Colonic mucosa (tissue), 4 donors: ENCODE results near the gene NPPB. TPM values are rescaled to one million over a fixed set of nuclear protein-coding genes. Genes with fewer than 3 reads are reported as not detected.
A peak's percentile ranks its signal among the peaks of the same experiment; 100 is the strongest.
"Not testable (repeated sequence)": the region's sequence is repeated elsewhere in the genome, so short reads cannot be mapped to it uniquely, and the experiment has no call there.

Experiments
- DNase-seq: peaks from one replicate; pipeline ENCODE4 v3.0.0-alpha.2; 2020
- H3K27ac ChIP-seq: fragments of 200-600 bp; one replicate; pipeline ENCODE4 v1.8.0; 2021
- H3K27me3 ChIP-seq: fragments of 200-600 bp; one replicate; pipeline ENCODE4 v1.8.0; 2021
- H3K36me3 ChIP-seq: fragments of 200-600 bp; one replicate; pipeline ENCODE4 v1.8.0; 2021
- H3K4me1 ChIP-seq: fragments of 200-600 bp; one replicate; pipeline ENCODE4 v1.8.0; 2021; ENCODE audit warnings: mild to moderate bottlenecking
- H3K4me3 ChIP-seq: fragments of 200-600 bp; one replicate; pipeline ENCODE4 v1.8.0; 2021
- H3K9ac ChIP-seq, 2 donors: one replicate each; pipeline ENCODE4 v1.7.0; 2013; ENCODE audit warnings: control low read depth in 2 of 2, low read depth in 2 of 2, low read length in 2 of 2
- H3K9me3 ChIP-seq: fragments of 200-600 bp; one replicate; pipeline ENCODE4 v1.8.0; 2021
- intact Hi-C: fragments of 100-400 bp; cut with DNase I; formaldehyde crosslinking; loops from one replicate; pipeline ENCODE4 v1.14.1; 2022
- total RNA-seq, 2 donors: library from RNA; stranded (reverse); fragmentation: NEBNext Ultra II Directional in 1 of 2; extraction: Animal tissue kit (Norgen Biotek cat#: 25700) in 1 of 2; gene quantifications; one replicate each; pipeline ENCODE4 v1.2.1, GENCODE V29; 2021
- TF ChIP-seq, protein P1 (sequence below): fragments of 200-600 bp; IDR thresholded peaks from one replicate; pipeline ENCODE4 v1.8.0; 2022; ENCODE audit warnings: antibody characterized with exemption, mild to moderate bottlenecking
- donor health status: healthy.
- donor health status: DM: no; HTN: no; CAD: no.
- donor health status: DM: no; HTN: no; CAD: no.

NPPB gene
- total RNA-seq, 2 donors from 2014 or later: not detected

DNA sequence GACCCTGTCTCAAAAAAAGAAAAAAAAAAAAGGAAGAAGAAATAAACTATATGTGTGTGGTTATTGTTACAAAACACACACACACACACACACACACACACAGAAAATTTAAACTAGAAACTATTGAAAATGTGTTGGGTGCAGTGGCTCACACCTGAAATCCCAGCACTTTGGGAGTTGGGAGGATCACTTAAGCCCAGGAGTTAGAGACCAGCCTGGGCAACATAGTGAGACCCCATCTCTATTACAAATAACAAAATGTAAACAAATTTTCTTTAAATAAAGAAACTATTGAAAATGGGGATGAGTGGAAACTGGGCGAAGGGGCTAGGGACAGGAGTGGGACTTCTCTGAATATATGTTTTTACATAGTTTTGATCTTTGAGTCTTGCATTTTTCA, 44.5 kb upstream of the NPPB start:
- H3K9me3 ChIP-seq: no peaks in the 10 kb centered on the region
- DNase-seq: no peak
- peaks cover 14% of the 10 kb centered on the region for H3K27me3 ChIP-seq
- no peak overlapping the region for H3K9ac ChIP-seq
- H3K27ac ChIP-seq: no peak overlapping the region
- no peaks in the 10 kb centered on the region for H3K36me3 ChIP-seq
- TF ChIP-seq, protein P1, sequence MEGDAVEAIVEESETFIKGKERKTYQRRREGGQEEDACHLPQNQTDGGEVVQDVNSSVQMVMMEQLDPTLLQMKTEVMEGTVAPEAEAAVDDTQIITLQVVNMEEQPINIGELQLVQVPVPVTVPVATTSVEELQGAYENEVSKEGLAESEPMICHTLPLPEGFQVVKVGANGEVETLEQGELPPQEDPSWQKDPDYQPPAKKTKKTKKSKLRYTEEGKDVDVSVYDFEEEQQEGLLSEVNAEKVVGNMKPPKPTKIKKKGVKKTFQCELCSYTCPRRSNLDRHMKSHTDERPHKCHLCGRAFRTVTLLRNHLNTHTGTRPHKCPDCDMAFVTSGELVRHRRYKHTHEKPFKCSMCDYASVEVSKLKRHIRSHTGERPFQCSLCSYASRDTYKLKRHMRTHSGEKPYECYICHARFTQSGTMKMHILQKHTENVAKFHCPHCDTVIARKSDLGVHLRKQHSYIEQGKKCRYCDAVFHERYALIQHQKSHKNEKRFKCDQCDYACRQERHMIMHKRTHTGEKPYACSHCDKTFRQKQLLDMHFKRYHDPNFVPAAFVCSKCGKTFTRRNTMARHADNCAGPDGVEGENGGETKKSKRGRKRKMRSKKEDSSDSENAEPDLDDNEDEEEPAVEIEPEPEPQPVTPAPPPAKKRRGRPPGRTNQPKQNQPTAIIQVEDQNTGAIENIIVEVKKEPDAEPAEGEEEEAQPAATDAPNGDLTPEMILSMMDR: no peak
- intact Hi-C loops: no loop called here
- no peak overlapping the region for H3K4me3 ChIP-seq
- no peaks in the 10 kb centered on the region for H3K4me1 ChIP-seq

DNA sequence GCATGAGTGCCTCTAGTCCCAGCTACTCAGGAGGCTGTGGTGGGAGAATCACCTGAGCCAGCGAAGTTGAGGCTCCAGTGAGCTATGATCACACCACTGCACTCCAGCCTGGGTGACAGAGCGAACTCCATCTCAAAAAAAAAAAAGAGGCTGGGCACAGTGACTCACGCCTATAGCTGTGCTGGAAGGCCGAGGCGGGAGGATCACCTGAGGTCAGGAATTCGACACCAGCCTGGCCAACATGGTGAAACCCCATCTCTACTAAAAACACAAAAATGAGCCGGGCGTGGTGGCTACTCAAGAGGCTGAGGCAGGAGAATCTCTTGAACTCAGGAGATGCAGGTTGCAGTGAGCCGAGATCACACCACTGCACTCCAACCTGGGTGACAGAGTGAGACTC, 42.7 kb upstream of the NPPB start:
- not testable (repeated sequence) for DNase-seq, H3K9ac ChIP-seq

DNA sequence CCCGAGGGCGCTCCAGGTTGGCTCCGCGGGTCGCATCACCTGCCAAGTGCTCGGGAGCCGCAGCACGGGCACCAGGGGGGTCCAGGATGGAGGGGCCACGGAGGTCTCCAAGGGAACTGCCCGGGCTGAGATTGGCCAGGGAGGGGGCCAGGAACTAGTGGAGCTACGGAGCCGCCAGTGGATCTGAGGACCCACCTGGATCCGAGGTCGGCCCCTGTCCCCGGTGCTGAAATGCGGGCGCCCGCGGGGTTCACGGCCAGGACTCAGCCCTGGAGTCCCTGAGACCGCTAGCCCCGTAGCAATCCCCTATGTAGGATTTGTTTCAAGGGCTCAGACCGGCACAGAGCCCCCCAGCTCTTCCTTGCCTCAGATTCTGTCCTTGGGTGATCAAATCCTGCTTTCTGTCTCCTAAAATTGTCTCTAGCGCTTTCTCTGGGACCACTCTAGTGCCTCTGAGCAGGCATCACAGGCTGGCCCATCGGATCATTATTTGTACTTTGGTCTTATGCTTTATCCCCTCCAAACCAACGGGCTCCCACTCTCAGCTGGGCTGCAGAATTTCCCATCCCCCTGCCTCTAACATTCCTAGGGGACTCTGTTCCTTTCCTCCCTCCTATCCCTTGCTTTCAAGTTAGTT, 40.2 kb upstream of the NPPB start:
- DNase-seq: no peak
- TF ChIP-seq, protein P1: no peak
- Histone ChIP-seq H3K9ac (no peak overlapping the region), H3K27me3 (peaks cover 17% of the 10 kb centered on the region), H3K27ac (no peak overlapping the region), H3K4me3 (no peak overlapping the region), H3K4me1 (no peaks in the 10 kb centered on the region), H3K36me3 (no peaks in the 10 kb centered on the region), H3K9me3 (no peaks in the 10 kb centered on the region)
- intact Hi-C loops: no loop called here

More for the DNA sequence above, 42.7 kb upstream of the NPPB start:
- H3K27ac ChIP-seq, intact Hi-C loops, H3K9me3 ChIP-seq, H3K4me3 ChIP-seq, H3K36me3 ChIP-seq, H3K4me1 ChIP-seq: not testable (repeated sequence)
- H3K27me3 ChIP-seq: peaks cover 17% of the 10 kb centered on the region

DNA sequence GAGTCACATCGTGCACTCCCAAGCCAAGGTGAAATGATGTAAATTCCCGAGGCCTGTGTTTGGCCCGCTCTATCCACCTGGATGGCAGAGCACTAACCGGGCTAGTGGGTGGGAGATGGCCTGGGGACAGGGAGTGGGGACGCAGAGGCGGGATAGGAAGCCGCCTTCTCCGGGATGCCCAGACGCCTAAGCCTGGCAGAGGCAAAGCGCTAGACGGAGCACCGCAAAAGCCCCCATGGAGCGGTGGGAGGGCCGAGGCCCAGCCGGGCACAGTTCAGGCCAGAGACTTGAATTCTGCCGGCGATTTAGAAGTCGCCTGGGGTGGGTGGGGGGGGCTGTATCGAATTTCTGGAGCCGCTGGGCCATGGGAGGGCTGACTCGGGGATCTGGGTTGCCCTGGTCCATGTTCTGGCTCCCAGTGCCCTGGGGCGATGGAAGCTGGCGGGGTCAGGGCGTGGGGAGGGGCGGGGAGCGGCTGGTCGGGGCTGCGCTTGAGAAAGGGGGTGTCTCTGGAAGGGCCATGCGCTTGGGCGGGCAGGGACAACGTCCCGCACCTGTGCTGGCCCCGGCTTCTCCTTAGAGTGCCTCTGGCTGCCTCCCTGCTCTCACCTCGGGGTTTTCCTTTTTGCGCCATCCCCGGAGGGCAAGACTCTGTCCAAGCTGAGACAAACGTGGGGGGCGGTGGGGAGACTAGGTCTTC, 39.5 kb upstream of the NPPB start:
- no peaks in the 10 kb centered on the region for H3K4me1 ChIP-seq
- H3K9me3 ChIP-seq: no peaks in the 10 kb centered on the region
- no peak for DNase-seq
- intact Hi-C loops: no loop called here
- H3K4me3 ChIP-seq: no peak overlapping the region
- H3K27ac ChIP-seq: no peak overlapping the region
- no peak overlapping the region for H3K9ac ChIP-seq
- H3K36me3 ChIP-seq: no peaks in the 10 kb centered on the region
- TF ChIP-seq, protein P1: no peak
- peaks cover 17% of the 10 kb centered on the region for H3K27me3 ChIP-seq

DNA sequence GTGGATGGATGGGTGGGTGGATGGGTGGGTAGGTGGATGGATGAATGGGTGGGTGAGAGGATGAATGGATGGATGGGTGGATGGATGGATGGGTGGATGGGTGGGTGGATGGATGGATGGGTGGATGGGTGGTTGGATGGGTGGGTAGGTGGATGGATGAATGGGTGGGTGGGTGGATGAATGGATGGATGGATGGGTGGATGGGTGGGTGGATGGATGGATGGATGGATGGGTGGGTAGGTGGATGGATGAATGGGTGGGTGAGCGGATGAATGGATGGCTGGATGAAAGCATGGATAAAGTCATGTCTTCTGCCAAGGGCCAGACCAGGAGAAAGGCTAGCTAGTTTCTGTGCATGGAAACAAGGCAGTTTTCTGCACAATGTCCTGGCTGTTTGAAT, 35.8 kb upstream of the NPPB start:
- H3K4me3 ChIP-seq, H3K4me1 ChIP-seq, H3K9me3 ChIP-seq, H3K36me3 ChIP-seq, H3K9ac ChIP-seq, intact Hi-C loops, DNase-seq, H3K27ac ChIP-seq: not testable (repeated sequence)
- H3K27me3 ChIP-seq: peaks cover 17% of the 10 kb centered on the region

DNA sequence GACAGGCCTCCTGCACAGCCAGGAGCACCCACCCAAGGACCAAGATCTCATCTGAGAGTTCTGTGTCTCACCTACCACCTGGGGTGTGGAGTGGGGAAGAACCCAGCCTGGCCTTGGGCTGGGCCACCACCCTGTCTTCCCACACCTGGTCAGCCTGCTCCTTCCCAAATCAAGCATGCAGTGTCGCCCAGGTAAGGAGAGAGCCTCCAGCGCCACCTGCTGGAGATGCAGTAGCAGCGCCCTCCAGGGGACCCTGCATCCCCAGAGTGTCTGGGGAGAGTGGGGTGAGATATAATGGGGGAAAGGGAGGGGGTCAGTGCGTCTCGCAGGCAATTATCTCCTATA, 35.1 kb upstream of the NPPB start:
- H3K27me3 ChIP-seq: peaks cover 10% of the 10 kb centered on the region
- no peak overlapping the region for H3K4me3 ChIP-seq
- no peaks in the 10 kb centered on the region for H3K36me3 ChIP-seq
- H3K9me3 ChIP-seq: no peaks in the 10 kb centered on the region
- peak; percentile 63 for DNase-seq
- no peaks in the 10 kb centered on the region for H3K4me1 ChIP-seq
- no peak overlapping the region for H3K27ac ChIP-seq
- TF ChIP-seq, protein P1: peak; percentile 85
- intact Hi-C loops: loop anchor here (2.0 kb wide), 1 partner anchor 55 kb away; no protein-coding TSS in a partner anchor
- no peak overlapping the region for H3K9ac ChIP-seq
